ENCODE data around the gene JARID2. TPM values are rescaled to one million over a fixed set of nuclear protein-coding genes. Genes with fewer than 3 reads are reported as not detected.

JARID2 gene
- total RNA-seq, 1 donor from 2014 or later, result 8.4 TPM

DNA sequence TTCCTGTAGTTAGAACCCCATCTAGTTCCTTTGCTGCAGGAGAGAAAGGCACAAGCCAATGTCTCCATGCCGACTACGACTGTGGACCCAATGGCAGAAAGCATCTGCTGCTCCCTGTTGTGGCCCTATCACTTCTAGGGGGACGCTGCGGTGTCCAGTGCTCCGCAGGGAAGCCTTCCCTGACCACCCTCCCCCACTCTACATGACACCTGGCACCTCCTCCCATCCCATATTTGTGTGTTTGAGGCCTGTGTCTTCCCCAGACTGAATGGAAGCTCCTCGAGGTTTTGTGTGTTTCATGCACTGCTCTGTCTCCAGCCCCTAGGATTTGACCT lies 257.4 kb downstream of the JARID2 start:
- ATAC-seq, result no peak
- no peak for DNase-seq (ENCODE audit: missing footprints)
- intact Hi-C loops (cut with DNase I), result loop anchor here (5.0 kb wide), 1 partner anchor 621 kb away; no protein-coding TSS in a partner anchor

DNA sequence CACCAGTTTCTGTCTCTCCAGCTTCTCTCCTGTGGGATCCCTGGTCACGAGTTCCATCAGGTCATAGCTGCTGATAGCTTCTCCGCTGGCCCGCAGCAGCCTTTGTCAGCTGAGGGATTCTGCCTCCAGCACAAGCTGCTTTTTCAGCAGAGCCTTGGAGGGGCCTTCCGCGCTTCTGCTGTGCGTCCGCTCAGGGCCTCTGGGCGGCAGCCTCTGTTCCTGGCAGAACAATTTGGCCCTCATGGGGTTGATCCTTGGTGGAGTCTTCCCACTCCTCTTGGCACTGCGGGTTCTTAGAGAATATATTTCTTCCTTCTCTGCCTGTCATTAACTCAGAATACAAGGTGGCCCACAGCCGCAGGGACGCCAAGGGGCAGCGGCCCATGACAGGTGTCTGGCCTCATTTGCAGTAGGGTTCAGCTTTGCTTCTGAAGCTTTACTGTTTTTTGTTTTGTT lies 258.2 kb downstream of the JARID2 start:
- intact Hi-C loops (cut with DNase I), result loop anchor here (2.0 to 5.0 kb wide), 2 partner anchors 119 to 622 kb away; no protein-coding TSS in a partner anchor
- DNase-seq (ENCODE audit: missing footprints) (no peak), ATAC-seq (peak; percentile 78)

DNA sequence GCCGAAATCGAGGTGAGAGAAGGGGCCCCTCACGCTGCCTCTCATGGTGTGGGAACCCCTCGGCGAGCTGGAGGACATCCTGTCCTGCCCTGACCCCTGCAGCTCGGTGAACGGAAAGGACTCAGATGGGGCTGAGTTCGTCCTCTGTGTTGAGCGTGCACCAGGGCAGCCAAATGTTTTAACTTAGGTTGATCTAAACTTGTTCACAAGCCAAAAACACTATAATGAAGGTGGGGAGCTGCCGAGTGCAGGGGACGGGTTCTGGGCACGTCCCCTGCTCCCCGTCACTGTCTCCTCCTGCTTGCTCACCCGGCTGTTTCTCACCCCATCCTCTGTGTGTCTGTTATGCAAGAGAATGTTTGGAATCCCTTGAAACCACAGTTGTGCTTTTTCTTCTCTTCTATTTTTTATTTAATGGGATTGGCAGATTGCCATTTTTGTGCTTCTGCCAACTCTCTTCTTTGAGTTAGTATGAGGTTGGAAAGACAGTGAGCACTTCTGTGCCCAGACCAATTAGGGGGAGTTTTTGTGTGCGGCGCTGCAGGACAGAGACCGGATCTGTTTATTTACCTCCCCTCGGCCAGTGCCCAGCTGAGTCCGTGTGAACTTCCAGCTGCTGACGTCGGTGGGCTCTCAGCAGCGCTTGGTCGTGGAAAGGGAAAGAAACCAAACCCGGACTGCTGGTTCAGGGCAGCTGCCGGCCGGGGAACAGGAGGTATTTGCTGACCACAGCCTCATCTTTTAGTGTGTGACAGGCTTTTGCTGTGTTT lies 258.9 kb downstream of the JARID2 start:
- DNase-seq (ENCODE audit: missing footprints), result peak; percentile 83

DNA sequence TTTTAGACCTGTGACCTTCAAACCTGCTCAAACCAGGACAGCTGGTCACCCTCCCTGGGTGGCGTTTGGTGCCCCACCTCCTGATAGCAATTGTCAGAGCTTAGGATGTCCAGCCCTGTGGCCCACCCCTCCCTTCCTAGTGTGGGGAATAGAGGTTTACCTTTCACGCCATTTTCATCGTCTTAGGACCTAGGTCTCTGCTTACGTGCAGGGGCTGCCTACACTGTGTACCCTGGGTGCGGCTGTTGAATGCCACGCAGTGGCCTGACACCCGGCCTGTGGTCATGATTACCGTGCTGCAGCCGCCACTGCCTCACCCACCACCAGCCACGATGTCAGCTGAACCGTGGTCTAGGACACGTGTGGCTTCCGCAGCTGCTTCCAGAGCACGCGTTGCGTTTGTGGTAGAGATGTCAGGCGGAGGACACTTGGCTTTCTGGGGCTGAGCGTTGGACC lies 259.6 kb downstream of the JARID2 start:
- DNase-seq (ENCODE audit: missing footprints) (no peak), ATAC-seq (no peak)

More for the DNA sequence above, 258.9 kb downstream of the JARID2 start:
- peak; percentile 80 for ATAC-seq
- intact Hi-C loops (cut with DNase I), result loop anchor here (2.0 to 5.0 kb wide), 2 partner anchors 118 to 622 kb away; no protein-coding TSS in a partner anchor

DNA sequence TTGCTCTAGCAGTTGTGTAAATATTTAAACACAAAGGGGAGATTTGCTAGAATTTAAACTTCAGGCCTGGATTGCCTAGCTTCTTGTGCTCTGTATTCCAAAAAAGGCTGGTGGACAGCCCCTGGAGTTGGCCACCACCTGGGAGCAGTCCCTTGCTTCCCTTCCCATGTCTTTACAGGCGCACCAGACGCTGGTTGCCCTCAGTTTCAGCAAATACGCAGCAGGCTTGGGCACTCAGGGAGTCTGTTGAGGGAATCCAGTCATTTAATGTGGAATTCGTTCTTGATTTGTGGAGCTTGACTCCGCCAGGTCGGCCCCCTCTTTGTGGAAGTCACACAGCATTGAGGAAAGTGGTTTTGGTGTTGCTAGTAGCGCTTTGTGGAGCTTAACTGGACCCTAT lies 260.2 kb downstream of the JARID2 start:
- DNase-seq (ENCODE audit: missing footprints) (no peak), ATAC-seq (no peak)
- intact Hi-C loops (cut with DNase I), result no loop called here

More for the DNA sequence above, 259.6 kb downstream of the JARID2 start:
- intact Hi-C loops (cut with DNase I), result loop anchor here (2.0 kb wide), 1 partner anchor 117 kb away; no protein-coding TSS in a partner anchor

DNA sequence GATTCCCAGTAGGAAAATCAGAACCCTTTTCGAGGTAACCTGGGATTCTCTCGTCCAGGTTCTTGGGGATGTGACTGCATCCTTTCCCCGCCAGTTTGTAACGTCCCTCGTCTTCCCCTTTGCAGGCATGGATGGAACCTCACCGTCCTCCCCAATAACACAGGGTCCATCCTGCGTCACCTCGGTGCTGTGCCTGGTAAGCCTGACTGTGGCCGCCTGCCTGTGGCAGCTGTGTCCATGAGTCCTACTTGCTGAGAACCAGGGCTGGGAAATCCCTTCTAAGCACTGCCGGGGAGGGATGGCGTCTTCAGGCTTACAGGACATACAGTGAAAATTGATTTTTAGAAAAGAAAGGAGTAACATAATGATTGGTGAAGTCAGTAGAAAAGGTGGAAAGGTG lies 261.4 kb downstream of the JARID2 start:
- intact Hi-C loops (cut with DNase I), result no loop called here
- DNase-seq (ENCODE audit: missing footprints) (no peak), ATAC-seq (no peak)

DNA sequence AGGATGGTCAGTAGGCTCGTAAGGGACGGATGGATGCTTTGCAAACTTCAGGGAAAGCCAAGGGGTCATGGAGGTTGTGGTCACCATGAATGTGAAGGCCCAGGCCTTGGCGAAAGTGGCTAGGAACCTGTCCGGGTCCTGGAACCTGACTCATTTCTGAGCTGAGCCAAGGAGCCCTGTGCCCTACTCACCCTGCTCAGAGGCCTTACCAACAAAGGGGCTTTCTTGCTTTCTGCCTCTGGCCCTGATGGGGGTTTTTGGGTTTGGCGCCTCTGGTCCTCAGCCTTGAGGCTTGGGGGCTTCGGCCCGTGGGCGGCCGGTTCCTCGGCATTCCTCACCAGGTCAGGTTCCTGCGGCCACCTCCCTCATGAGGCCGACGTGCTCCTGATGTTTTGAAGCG lies 261.9 kb downstream of the JARID2 start:
- no peak for ATAC-seq
- intact Hi-C loops (cut with DNase I), result no loop called here

DNA sequence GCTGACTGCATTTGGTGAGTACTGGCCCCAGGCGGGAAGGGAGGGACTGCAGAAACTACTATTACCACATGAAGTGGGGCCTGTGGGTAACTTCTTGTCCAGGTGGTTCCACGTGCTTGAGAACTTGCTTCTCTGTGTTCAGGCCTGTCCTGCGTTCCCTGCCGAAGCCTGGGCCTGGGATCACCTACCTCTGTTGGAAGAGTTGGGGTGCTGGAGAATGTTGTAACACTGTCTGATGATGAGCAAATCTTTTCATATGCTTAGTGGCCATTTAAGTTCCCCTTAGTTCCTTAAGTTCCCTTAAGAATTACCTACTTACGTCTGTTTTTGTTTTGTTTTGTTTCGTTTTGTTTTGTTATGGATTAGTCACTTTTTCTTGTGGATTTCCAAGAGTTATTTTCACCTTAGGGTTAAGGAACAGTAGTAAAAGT lies 262.6 kb downstream of the JARID2 start:
- DNase-seq (ENCODE audit: missing footprints) (no peak), ATAC-seq (no peak)
- intact Hi-C loops (cut with DNase I), result no loop called here

More for the DNA sequence above, 261.9 kb downstream of the JARID2 start:
- DNase-seq (ENCODE audit: missing footprints), result no peak

DNA sequence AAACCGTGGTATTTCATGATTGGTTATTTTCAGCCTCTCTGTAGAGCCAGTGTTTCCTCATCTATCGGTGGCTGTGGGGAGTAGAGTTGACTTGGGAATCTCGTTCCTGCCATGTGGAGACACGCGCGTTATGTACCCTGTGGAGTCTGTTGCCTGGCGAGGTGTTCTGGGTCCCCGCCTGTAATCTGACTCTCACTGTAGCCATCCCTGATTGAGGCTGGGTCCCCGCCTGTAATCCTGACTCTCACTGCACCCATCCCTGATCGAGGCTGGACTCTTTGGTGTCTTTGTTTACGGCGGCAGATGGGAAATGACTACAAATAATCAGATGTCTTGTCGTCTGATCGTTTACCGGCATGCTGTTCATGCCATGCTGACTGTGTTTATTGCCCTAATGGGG lies 263.1 kb downstream of the JARID2 start:
- DNase-seq (ENCODE audit: missing footprints) (no peak), ATAC-seq (no peak)
- intact Hi-C loops (cut with DNase I), result no loop called here

DNA sequence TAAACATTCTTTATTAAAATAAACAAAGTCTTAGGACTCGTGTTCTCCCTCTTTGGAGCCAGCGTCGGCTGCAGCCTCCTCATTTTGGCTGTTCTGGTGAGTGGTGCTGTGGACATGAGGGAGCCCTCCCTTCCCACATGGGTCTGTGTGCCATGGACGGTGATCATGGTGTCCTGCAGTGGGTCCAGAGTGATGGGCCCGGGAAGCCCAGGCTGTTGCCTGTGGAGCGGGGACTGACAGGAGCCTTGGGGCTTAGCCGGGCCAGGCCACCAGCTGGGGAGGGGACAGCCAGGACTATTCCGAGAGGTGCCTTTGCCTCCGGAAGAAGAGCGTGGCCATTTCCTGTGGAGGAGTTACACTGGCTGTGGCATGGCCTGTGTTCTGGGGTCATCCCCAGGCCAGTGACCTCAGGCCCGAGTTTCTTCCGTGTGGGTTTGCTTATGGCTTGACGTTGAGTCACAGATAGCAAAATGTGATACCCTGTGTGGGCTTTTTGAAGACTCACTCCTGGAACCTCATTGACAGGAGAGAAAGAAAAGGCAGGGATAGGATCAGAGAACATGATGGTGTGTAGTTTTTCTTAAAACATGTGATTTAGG lies 263.6 kb downstream of the JARID2 start:
- no peak for ATAC-seq
- no peak for DNase-seq (ENCODE audit: missing footprints)
- intact Hi-C loops (cut with DNase I), result no loop called here

DNA sequence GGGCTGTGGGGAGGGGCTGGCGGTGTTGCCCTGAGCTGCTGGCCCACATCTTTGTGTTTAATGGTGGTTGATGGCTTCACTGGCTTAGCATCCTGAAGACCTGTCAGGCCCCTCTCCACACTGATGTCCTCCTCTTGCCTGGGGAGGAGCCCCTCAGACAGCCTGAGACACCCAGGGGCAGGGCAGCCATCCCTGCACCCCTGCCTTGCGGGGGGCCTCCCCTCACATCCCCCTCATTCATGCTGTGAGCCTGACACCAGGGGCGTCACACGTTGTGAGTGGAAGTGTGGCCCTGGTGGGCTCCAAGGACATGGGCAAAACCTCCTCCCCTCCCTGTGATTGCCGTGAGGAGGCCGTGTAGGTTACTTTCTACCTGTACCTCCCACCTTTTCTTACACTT lies 264.3 kb downstream of the JARID2 start:
- no peak for DNase-seq (ENCODE audit: missing footprints)
- no peak for ATAC-seq
- intact Hi-C loops (cut with DNase I), result no loop called here

DNA sequence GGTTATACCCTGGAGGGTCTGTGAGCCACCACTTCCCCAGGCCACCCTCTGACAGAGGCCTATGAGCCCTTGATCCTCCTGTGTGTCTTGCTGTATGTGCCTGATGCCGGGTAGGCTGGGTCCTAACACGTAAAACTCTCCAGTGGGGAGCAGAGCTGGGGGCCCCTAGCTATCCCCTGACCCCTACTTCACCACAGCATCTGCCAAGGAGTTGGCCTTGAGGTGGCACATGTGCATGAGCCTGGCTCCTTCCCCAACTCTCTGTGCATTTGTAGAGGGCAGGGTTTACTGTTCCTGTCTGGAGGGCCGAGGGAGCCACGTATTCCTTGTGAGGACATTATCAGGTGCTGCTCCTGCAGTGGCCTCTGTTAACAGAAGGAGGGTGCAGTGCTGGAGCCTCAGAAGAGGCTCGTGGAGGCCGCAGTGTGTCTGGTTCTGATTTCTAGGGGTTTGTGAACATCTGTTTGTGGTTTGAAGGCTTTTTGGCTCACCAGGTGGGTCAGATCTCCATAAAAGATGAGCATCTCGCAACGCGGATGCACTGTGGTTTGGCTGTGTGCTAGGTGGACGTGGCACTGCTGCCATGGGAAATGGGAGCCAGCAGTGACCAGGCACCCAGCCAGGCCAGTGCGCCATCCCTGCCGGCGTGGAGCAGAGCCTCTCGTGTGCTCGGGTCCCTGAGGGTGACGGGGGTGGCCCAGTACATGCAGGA lies 264.8 kb downstream of the JARID2 start:
- no peak for ATAC-seq
- DNase-seq (ENCODE audit: missing footprints), result no peak
- intact Hi-C loops (cut with DNase I), result no loop called here

DNA sequence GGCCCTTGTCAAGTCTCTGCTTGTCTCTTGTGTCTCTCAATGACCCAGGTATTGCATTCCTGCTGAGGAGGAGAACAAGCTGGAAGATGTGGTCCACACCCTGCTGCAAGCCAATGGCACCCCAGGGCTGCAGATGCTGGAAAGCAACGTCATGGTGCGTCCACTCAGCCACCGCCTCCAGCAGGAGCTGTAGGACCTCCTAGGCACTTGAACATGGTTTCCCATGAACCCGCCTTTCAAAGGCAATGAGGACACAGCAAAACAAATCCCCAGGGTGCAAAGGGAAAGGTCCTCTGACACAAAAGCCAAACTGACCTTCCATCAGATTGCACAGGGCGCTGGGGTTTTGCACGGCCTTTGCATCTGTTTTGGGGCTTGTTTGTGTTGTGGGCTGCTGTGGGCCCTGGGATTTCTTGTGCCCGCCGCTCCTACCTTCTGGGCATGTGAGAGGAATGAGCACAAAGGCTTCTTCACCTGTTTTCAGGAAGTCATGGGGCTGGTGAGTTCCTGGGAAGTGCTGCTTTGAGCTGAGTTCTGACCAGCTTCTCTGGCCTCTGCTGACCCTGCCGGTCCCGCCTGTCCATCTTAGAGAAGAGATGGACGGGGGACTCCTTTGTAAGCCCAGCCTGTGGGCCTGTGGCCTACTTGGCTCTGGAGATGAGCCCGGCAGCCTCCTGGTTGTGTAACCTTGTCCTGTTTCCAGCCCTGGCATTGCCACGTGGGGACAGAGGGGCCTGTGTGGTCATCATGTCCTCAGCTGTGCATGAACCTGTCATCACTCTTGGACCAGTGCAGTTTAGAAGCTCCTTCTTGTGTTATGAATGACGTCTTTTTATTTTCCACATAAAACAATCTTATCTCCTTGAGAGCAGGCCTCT lies 265.6 kb downstream of the JARID2 start:
- ATAC-seq (peak; percentile 86), DNase-seq (ENCODE audit: missing footprints) (peak; percentile 85)
- intact Hi-C loops (cut with DNase I), result loop anchor here (1.0 to 2.0 kb wide), 2 partner anchors 84 to 109 kb away; no protein-coding TSS in a partner anchor

DNA sequence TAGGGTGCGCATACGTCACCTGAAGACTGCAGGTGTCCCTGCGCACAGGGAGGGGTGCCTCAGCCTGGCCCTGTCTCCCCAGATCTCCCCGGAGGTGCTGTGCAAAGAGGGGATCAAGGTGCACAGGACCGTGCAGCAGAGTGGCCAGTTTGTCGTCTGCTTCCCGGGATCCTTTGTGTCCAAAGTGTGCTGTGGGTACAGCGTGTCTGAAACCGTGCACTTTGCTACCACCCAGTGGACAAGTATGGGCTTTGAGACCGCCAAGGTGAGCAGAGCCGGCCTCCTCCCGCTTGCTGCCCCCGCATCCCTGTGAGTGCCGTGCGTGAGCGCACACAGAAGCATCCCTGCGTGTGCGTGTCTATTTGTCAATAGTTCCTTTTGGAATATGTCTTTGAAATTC lies 266.3 kb downstream of the JARID2 start:
- intact Hi-C loops (cut with DNase I), result loop anchor here (1.0 to 2.0 kb wide), 2 partner anchors 83 to 109 kb away; no protein-coding TSS in a partner anchor
- ATAC-seq (peak; percentile 68), DNase-seq (ENCODE audit: missing footprints) (no peak)

DNA sequence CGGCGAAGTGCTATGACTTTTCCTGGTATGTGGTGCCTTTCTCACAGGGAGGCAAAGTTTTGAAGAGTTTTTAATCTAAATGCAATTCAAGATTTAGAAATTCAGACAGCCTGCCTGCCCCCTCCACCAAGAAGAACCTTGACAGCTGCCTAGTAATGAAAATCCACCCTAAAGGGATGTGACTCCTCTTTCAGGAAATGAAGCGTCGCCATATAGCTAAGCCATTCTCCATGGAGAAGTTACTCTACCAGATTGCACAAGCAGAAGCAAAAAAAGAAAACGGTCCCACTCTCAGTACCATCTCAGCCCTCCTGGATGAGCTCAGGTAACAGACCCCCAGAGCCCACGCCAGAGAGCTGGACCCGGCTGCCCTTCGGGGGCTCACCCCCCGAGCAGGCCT lies 266.9 kb downstream of the JARID2 start:
- intact Hi-C loops (cut with DNase I), result loop anchor here (1.0 to 2.0 kb wide), 2 partner anchors 83 to 108 kb away; no protein-coding TSS in a partner anchor
- DNase-seq (ENCODE audit: missing footprints) (no peak), ATAC-seq (no peak)

DNA sequence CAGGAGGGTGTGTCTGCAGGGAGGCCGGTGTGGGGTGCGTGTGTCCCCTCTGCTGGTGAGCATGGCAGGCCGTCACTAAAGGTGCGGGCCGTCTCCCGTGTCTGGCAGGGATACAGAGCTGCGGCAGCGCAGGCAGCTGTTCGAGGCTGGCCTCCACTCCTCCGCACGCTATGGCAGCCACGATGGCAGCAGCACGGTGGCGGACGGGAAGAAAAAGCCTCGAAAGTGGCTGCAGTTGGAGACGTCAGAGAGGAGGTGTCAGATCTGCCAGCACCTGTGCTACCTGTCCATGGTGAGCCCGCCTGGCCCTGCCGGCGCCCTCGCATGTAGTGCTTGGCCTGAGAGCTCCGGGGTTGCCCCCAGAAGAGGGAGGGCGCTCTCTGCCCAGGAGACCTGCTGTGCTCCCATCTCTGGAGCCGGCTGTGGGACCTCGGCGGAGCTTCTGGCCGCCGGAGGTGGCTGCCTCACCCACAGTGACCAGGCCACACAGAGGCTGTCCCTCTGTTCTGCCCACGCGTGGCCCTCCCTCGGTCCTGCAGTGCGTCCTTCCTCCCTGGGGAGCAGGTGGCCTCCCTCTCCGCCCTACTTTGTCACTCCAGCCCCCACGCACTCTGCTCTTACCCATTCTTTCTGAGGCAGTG lies 267.4 kb downstream of the JARID2 start:
- DNase-seq (ENCODE audit: missing footprints) (no peak), ATAC-seq (no peak)
- intact Hi-C loops (cut with DNase I), result loop anchor here (2.0 kb wide), 1 partner anchor 108 kb away; no protein-coding TSS in a partner anchor

DNA sequence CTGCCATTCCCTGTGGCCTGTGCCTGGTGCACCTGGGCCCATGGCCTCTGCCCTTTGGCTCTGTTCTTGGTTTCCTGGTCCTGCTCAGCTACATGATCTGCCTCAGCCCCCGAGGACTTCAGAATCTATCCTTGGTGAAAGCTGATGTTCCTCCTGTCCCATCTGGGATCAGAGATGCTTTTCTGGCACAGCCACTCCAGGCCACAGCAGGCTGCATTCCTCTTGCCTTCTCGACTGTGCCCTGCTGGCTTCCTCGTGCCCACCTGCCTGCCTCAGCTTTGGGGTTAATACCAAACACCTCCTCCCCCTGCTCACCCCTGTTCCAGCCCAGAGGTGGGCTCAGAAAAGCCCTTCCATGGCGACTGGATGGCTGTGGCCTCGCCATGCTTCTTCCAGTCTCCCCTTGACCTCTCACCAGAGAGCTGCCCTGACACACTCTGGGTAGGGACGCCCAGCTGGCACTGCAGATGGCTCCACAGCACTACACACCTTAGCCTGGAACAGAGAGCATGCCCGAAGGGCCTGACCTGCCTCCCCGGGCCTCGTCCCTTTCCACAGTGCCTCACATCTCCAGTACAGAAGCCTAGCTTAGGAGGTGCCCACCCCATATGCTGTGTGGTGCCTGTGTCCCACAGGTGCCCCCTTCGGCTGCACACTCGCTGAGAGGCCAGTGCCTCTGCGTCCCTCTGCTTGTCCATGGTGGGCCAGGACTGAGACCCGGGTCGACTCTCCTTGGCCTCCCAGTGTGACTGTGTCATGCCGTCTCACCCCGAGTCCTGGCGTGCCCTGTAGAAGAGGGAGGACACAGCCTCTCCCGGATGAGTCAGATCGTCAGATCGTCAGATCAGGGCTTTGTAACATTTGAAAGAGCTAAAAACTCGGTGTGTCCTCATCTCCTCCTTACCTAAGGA lies 268.2 kb downstream of the JARID2 start:
- no peak for ATAC-seq
- no peak for DNase-seq (ENCODE audit: missing footprints)
- intact Hi-C loops (cut with DNase I), result loop anchor here (2.0 kb wide), 1 partner anchor 107 kb away; no protein-coding TSS in a partner anchor
